G401 (cell line): Measurements from ENCODE around the gene KCNK5. TPM values are rescaled to one million over a fixed set of nuclear protein-coding genes. Genes with fewer than 3 reads are reported as not detected.

Experiments
- DNase-seq: peaks from one replicate; pipeline ENCODE4 v3.0.0-alpha.2; 2015; ENCODE audit warnings: low spot score
- in situ Hi-C: cut with HindIII; loops from 2 replicates; pipeline ENCODE4 v1.10.0; 2016; ENCODE audit warnings: low sequenced_read_pairs, mixed read lengths
- total RNA-seq: library from RNA; depleted of rRNA; stranded (reverse); fragments of >200 nt; shearing (Covaris generic); gene quantifications from 2 replicates; pipeline ENCODE4 v1.2.3, GENCODE V29; 2014

KCNK5 gene
- total RNA-seq, 1 experiment from 2014 or later: not detected

- no peak for DNase-seq
- in situ Hi-C loops: no loop called here
These were observed 25.1 kb downstream of the KCNK5 start for GRCh38 chr6:39204160-39204495.

GRCh38 chr6:39203436-39204159 lies 25.7 kb downstream of the KCNK5 start:
- no peak for DNase-seq
- in situ Hi-C loops: no loop called here

- in situ Hi-C loops: no loop called here
- DNase-seq: no peak
These were observed 27.1 kb downstream of the KCNK5 start for GRCh38 chr6:39202166-39202565.

- in situ Hi-C loops: no loop called here
- DNase-seq: no peak
These were observed 28.7 kb downstream of the KCNK5 start for GRCh38 chr6:39200498-39201020.

GRCh38 chr6:39199976-39200375 lies 29.3 kb downstream of the KCNK5 start:
- in situ Hi-C loops: no loop called here
- no peak for DNase-seq

- in situ Hi-C loops: no loop called here
- no peak for DNase-seq
These were observed 29.9 kb downstream of the KCNK5 start for GRCh38 chr6:39199231-39199940.

GRCh38 chr6:39198528-39198927 lies 30.7 kb downstream of the KCNK5 start:
- in situ Hi-C loops: no loop called here
- DNase-seq: no peak

GRCh38 chr6:39197922-39198500 lies 31.3 kb downstream of the KCNK5 start:
- no peak for DNase-seq
- in situ Hi-C loops: no loop called here

- in situ Hi-C loops: no loop called here
- DNase-seq: no peak
These were observed 31.8 kb downstream of the KCNK5 start for GRCh38 chr6:39197521-39197920.

- in situ Hi-C loops: no loop called here
- DNase-seq: no peak
These were observed 32.6 kb downstream of the KCNK5 start for GRCh38 chr6:39196673-39197091.

- no peak for DNase-seq
- in situ Hi-C loops: no loop called here
These were observed 33.4 kb downstream of the KCNK5 start for GRCh38 chr6:39195792-39196385.

GRCh38 chr6:39194466-39194865 lies 34.8 kb downstream of the KCNK5 start:
- in situ Hi-C loops: no loop called here
- no peak for DNase-seq

- no peak for DNase-seq
- in situ Hi-C loops: no loop called here
These were observed 36.0 kb downstream of the KCNK5 start for GRCh38 chr6:39193201-39193791.

GRCh38 chr6:39192736-39193135 lies 36.5 kb downstream of the KCNK5 start:
- in situ Hi-C loops: no loop called here

GRCh38 chr6:39191236-39191930 lies 37.9 kb downstream of the KCNK5 start:
- no peak for DNase-seq
- in situ Hi-C loops: no loop called here

More at GRCh38 chr6:39192736-39193135, 36.5 kb downstream of the KCNK5 start:
- no peak for DNase-seq

GRCh38 chr6:39190545-39191235 lies 38.6 kb downstream of the KCNK5 start:
- in situ Hi-C loops: no loop called here
- no peak for DNase-seq

- in situ Hi-C loops: no loop called here
- peak; percentile 11 for DNase-seq
These were observed 39.2 kb downstream of the KCNK5 start for GRCh38 chr6:39189915-39190544.

- in situ Hi-C loops: no loop called here
- DNase-seq: no peak
These were observed 40.1 kb downstream of the KCNK5 start for GRCh38 chr6:39189131-39189530.
